ENCODE results near the gene ADAMTSL2. TPM values are rescaled to one million over a fixed set of nuclear protein-coding genes. Genes with fewer than 3 reads are reported as not detected.

ADAMTSL2 gene
- total and polyA plus RNA-seq, 2 of the 13 experiments (the other 11 are each of a cell fraction or from before 2014, with no cell fraction given): 1.9 to 3.8 TPM

DNA sequence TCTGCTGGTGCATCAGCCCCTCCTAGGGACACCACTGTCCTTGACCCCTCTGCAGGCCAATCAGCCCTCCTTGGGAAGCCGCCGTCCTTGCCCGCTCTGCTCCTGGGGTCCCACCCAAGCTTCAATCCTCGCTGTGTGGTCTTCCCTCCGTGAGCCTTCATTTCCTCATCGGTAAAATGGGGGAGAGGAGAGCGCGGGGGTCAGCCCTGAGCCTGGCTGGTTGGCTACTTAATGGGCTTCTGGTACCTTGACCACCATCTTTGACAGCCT is 42.9 kb upstream of the ADAMTSL2 start (continued):
- TF ChIP-seq ZNF121 (CRISPR knock-in tag; IDR thresholded peaks at IDR 0.05): no peak
- no peak for TF ChIP-seq ZNF772 (CRISPR knock-in tag; IDR thresholded peaks at IDR 0.05)
- no peak for TF ChIP-seq SP1 (IDR thresholded peaks at IDR 0.05)
- TF ChIP-seq SP1 (CRISPR knock-in tag; IDR thresholded peaks at IDR 0.05): no peak
- no peak for TF ChIP-seq HDAC6 (IDR thresholded peaks at IDR 0.05; ENCODE audit: low read depth, low read length)
- TF ChIP-seq, protein P1, sequence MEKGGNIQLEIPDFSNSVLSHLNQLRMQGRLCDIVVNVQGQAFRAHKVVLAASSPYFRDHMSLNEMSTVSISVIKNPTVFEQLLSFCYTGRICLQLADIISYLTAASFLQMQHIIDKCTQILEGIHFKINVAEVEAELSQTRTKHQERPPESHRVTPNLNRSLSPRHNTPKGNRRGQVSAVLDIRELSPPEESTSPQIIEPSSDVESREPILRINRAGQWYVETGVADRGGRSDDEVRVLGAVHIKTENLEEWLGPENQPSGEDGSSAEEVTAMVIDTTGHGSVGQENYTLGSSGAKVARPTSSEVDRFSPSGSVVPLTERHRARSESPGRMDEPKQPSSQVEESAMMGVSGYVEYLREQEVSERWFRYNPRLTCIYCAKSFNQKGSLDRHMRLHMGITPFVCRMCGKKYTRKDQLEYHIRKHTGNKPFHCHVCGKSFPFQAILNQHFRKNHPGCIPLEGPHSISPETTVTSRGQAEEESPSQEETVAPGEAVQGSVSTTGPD (CRISPR knock-in tag; IDR thresholded peaks at IDR 0.05): no peak
- TF ChIP-seq, protein P2, sequence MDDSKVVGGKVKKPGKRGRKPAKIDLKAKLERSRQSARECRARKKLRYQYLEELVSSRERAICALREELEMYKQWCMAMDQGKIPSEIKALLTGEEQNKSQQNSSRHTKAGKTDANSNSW (CRISPR knock-in tag; IDR thresholded peaks at IDR 0.05; ENCODE audit: borderline replicate concordance): no peak
- TF ChIP-seq, protein P3, sequence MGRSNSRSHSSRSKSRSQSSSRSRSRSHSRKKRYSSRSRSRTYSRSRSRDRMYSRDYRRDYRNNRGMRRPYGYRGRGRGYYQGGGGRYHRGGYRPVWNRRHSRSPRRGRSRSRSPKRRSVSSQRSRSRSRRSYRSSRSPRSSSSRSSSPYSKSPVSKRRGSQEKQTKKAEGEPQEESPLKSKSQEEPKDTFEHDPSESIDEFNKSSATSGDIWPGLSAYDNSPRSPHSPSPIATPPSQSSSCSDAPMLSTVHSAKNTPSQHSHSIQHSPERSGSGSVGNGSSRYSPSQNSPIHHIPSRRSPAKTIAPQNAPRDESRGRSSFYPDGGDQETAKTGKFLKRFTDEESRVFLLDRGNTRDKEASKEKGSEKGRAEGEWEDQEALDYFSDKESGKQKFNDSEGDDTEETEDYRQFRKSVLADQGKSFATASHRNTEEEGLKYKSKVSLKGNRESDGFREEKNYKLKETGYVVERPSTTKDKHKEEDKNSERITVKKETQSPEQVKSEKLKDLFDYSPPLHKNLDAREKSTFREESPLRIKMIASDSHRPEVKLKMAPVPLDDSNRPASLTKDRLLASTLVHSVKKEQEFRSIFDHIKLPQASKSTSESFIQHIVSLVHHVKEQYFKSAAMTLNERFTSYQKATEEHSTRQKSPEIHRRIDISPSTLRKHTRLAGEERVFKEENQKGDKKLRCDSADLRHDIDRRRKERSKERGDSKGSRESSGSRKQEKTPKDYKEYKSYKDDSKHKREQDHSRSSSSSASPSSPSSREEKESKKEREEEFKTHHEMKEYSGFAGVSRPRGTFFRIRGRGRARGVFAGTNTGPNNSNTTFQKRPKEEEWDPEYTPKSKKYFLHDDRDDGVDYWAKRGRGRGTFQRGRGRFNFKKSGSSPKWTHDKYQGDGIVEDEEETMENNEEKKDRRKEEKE (IDR thresholded peaks at IDR 0.05): no peak
- TF ChIP-seq HMGA1 (CRISPR knock-in tag; conservative IDR thresholded peaks at IDR 0.05): no peak
- TF ChIP-seq, protein P4, sequence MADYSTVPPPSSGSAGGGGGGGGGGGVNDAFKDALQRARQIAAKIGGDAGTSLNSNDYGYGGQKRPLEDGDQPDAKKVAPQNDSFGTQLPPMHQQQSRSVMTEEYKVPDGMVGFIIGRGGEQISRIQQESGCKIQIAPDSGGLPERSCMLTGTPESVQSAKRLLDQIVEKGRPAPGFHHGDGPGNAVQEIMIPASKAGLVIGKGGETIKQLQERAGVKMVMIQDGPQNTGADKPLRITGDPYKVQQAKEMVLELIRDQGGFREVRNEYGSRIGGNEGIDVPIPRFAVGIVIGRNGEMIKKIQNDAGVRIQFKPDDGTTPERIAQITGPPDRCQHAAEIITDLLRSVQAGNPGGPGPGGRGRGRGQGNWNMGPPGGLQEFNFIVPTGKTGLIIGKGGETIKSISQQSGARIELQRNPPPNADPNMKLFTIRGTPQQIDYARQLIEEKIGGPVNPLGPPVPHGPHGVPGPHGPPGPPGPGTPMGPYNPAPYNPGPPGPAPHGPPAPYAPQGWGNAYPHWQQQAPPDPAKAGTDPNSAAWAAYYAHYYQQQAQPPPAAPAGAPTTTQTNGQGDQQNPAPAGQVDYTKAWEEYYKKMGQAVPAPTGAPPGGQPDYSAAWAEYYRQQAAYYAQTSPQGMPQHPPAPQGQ (CRISPR knock-in tag; IDR thresholded peaks at IDR 0.05; ENCODE audit: borderline replicate concordance): no peak
- TF ChIP-seq, protein P5, sequence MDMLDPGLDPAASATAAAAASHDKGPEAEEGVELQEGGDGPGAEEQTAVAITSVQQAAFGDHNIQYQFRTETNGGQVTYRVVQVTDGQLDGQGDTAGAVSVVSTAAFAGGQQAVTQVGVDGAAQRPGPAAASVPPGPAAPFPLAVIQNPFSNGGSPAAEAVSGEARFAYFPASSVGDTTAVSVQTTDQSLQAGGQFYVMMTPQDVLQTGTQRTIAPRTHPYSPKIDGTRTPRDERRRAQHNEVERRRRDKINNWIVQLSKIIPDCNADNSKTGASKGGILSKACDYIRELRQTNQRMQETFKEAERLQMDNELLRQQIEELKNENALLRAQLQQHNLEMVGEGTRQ (IDR thresholded peaks at IDR 0.05; ENCODE audit: low read depth, low read length): no peak
- TF ChIP-seq, protein P5 (CRISPR knock-in tag; IDR thresholded peaks at IDR 0.05; ENCODE audit: borderline replicate concordance): no peak
